NCI-H1105 (cell line): Measurements from ENCODE around the gene IARS2.
"Not testable (repeated sequence)": the region's sequence is repeated elsewhere in the genome, so short reads cannot be mapped to it uniquely, and the experiment has no call there.

Experiments used
- DNase-seq: peaks from one replicate; lab custom pipeline; 2025; lab: John Stamatoyannopoulos, UW

The IARS2 gene

DNA sequence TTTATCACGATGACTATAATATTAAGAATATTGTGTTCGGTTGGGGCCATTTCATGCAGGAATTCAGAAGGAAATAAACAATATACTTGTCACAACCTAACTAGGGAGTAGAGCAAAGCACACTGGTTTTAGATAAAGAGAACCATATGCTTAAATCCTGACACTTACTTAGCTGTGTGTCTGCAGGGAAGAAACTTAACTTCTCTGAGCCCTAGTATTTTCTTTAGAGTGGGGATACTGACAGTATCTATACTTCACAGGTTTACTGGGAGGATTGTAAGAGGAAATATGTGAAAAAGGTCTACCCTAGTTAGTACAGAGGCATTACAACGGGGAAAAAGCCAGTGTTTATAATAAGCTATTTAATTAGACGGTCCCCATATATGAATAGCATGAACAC is 72.9 kb downstream of the IARS2 start:
- no peak for DNase-seq

DNA sequence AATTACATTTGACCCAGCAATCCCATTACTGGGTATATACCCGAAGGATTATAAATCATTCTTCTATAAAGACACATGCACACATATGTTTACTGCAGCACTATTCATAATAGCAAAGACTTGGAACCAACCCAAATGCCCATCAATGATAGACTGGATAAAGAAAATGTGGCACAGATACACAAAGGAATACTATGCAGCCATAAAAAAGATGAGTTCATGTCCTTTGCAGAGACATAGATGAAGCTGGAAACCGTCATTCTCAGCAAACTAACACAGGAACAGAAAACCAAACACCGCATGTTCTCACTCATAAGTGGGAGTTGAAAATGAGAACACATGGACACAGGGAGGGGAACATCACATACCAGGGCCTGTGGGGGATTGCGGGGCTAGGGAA is 76.0 kb downstream of the IARS2 start:
- not testable (repeated sequence) for DNase-seq

DNA sequence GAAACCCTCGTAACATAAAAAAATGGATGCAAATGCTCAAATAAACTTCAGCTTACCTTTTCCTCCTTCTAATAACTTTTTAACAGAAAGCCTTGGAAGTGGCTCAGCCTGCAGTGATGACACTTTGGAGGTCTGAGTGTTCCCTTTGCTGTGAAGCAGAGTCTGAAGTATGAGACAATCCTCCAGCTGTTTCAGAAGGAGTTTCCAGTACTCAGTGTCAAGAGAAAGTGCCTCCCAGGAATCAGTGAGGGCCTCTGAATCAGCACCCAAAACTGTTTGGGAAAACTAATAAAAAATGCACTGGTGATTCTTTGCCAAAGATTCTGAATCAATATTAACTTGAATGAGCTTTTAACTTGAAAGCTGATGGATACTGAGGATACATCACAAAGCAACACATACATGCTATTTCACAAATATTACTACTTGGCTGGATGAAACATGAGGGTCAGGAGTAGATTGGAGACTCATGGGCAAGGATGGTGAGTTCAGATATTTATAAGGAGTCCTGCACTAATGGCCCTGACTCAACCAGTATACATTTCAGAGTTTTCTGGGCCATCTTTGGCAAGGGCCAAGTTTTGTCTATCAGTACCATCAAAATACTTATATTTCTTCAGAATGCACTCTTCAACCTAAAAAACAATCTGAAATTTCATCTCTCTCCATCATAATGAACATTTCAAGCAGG is 77.0 kb downstream of the IARS2 start:
- DNase-seq: no peak

DNA sequence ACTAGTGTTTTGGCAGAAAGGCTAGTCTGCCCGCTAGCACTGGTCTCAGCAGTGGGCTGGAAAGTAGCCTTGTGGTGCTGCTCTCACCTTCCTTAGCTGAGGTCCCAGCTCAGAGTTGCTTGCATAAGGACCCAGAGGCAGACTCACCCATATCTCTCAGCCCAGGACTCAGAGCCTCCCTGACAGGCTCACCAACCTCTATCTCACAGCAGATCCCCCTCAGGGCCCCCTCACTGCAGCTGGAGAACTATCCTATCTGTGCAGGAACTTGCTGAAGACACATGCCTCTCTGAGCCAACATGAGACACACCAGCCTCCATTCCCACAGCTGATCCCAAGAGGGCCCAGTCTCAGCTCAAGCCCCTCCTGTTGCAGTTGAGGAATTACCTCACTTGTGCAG is 82.6 kb downstream of the IARS2 start:
- DNase-seq: no peak

DNA sequence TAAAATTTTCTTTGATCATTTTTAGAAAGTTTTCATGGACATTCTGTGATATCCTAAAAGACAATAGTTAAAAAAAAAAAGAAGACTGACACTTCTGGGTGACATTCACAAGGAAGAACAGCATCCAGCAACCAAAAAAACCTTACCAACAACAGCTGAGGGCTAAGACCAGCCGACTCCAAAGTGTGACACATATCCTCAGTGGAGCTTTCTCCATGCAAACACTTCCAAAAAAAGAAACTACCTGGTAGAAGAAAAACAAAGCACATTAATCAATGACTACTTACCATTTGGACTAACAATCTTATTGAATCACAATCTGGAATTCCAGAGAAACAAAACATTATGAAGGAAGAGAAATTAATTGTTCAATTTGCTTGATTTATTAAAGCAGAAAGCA is 88.2 kb downstream of the IARS2 start:
- DNase-seq: no peak

DNA sequence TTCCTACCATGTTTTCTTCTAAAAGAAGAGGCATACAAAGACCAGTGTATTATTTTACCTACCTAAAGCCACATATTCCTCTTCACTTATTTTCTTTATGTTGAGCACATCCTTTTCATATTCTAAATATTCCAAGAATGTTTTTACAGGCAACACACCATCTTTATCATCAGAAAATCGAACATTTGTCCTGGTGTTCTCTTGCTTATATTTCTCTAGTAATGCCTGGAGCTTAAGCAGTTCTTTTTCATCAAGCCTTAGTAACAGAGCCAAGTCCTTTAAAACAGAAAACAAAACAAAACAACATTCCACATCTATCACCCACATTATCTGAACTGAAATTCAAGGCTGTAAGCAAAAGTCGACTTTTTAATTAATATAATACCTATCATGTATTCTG is 88.7 kb downstream of the IARS2 start:
- DNase-seq: no peak

DNA sequence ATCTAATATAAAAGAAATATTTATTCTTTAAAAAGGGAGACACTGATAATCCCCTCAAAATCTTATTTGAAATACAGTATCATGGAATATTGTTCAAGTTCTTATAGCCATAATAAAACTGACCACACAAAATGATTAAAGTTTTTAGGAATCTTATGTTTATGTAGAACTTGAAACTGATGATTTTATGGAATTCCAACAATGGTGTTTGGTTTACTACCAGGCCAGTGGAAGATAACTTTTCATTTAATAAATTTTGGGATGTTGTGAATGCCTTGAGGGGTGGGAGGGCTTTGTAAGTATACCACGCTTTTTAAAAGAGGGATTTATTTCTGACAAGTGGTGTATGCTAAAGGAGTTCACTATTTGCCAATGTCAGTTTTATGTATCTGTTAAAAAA is 90.6 kb downstream of the IARS2 start:
- no peak for DNase-seq

DNA sequence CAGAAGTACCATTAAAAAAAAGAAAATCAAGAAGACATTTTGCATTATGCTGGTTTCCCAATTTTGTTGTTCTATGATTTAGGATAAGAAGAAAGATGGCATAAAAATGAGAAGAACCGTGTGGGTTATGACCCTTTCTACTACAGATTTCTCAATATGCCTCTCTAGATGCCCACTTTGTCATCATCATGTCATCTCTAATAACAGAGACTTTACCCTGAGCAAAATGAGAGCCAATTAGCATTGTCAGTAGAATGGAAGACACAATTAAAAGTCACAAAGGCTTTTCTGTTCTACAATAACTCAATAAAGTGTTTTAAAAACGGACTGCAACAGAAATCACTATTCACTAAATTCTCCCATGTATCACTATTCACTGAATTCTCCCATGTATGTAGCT is 92.8 kb downstream of the IARS2 start:
- DNase-seq: no peak

DNA sequence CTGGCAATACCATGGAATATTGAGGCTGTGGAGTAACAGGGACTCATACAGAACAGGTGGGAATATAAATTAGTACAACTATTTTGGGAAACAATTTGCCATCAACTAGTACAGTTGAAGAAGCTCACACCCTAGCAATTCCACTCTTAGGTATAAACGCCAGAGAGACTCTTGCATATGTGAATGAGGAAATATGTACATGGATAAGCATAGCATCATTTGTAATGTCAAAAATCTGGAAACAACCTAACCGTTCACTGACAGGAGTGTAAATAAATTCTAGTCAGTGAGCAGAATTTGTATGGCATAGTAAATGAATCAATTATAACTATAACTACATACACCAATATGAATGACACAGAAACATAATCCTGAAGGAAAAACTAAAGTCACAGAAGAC is 94.6 kb downstream of the IARS2 start:
- DNase-seq: no peak

DNA sequence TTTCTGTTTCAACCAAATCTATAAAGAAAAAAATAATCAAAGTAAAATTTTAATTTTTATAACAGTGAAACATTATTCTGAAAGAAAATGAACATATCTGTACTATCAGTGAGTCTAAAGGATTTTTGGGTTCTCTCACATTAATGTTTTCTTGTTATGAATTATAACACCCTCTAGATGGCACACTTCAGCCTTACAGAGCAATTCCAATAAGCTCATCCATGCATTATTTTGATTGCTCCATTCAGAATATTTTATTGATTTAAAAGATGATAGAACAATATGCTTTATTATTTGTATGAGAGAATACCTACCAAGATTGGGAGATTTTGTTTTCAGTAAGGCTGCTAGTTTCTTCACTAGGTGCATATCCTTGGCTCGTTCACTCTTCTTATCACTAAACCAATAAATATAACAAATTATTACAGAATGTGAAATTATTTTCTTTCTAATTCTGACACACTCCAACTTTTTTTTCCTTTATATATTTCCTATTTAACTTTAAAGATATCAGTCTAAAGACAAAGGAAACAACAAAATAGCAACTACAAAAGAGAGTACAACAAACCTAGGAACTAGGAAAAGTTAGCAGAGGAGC is 95.9 kb downstream of the IARS2 start:
- DNase-seq: peak; percentile 24

DNA sequence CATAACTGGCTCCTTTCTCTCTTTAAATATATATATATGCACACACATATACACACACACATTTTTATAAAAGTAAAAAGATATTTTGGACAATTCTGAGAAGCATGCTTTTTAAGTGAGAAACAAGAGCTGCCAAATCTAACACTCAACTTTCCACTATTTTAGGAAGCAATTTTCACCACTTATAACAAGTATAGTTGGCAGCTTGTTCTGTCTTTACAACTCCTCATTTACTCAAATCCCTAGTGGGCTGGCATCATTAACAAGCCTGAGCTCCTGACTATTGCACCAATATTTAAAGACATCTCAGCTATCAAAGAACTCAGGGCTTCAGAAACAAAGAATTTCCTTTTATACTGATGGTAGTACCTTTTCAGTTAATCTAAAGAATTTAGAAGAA is 101.8 kb downstream of the IARS2 start:
- DNase-seq: no peak
